HG02973 (cell line): Measurements from ENCODE around the gene RHBDL3.
"Not testable (repeated sequence)": the region's sequence is repeated elsewhere in the genome, so short reads cannot be mapped to it uniquely, and the experiment has no call there.

Experiments
- ATAC-seq: cut with Tn5 transposase; IDR thresholded peaks from one replicate; pipeline ENCODE4 v1.9.1; 2021; ENCODE audit warnings: moderate library complexity; ENCODE audit not compliant: unreplicated experiment

The RHBDL3 gene

DNA sequence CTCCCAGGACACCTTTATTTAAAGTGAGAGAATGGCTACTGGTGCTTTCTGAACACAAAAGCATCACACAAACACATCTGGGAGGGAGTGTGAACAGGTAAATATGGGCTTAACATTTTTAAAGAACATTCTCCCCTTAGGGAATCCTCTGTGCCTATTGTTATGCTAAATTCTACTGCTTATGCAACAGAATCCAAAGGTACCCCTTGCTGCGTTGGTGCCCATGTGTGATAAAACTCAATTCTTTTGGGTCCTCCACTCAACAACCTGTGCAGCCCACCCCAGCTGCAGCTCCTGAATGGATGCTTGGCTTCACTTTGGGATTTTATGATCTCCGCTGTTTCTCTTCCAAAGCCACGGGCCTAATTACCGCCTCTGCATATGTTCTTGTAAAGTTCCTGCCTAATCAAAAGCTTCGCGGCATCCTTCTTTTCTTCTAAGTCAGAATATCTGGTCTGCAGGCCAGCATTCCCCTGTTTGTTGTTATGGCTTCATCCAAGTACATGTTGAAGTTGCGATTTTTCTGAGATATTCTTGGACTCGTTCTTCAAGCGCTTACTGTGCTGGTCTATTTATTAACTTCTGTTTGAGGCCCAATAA lies 23.9 kb downstream of the RHBDL3 start:
- ATAC-seq, result no peak

DNA sequence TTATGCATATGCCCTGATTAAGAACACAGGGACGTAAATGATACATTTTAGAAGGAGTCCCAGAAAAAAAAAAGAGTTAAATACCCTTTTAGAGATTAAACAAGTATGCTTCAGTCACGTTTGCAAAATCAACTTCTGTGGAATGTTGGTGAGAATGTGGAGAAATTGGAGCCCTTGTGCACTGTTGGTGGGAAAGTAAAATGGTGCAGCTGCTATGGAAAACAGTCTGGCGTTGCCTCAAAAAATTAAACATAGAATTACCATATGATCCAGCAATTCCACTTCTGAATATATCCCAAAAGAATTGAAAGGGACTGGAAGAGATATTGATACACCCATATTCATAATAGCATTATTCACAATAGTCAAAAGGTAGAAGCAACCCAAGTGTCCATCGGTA lies 26.5 kb downstream of the RHBDL3 start:
- ATAC-seq, result no peak

DNA sequence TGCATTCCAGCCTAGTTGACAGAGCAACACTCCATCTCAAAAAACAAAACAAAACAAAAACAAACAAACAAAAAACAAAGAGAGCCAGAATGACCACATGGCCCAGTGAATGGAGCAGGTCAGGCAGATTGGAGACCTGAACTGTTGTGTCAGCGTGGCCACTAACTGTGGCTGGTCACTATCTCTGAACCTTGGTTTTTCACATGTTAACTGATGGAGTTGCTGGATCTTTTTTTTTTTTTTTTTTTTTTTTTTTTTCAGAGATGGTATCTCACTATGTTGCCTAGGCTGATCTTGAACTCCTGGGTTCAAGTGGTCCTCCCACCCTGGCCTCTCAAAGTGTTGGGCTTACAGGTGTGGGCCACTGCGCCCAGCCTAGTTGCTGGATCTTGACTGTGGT lies 31.8 kb downstream of the RHBDL3 start:
- no peak for ATAC-seq

DNA sequence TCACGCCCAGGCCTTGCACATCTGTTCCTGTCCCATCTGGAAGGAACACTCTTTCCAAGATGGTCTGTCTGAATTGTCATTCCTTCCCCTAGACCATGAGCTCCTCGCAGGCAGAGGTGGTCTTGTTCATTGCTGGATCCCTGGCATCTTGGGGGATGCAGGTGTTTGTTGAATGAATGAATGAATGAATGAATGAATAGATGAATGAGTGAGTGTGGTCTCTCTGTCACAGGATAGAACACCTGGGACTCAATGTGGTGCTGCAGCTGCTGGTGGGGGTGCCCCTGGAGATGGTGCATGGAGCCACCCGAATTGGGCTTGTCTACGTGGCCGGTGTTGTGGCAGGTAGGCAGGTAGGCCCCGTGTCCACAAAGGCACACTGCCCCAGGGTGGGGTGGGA lies 32.2 kb downstream of the RHBDL3 start:
- ATAC-seq, result no peak

DNA sequence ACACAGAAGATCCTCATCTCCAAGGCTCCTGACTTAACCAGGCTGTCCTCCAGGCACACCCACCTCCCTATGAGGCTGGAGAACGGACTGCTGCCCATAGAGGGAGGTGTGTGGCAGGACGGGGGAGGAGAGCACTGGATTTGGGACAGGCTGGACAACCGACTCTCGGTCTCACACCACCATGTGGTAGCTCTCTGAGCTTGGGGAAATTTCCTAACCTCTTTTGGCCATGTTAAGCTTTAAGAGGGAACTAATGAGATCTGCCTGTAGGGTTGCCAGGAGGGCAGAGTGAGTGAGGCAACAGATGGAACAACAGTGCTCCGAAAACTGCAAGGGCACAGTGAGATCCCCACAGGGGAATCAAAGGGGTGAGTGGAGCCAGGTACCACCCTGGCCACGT lies 32.7 kb downstream of the RHBDL3 start:
- ATAC-seq, result no peak

DNA sequence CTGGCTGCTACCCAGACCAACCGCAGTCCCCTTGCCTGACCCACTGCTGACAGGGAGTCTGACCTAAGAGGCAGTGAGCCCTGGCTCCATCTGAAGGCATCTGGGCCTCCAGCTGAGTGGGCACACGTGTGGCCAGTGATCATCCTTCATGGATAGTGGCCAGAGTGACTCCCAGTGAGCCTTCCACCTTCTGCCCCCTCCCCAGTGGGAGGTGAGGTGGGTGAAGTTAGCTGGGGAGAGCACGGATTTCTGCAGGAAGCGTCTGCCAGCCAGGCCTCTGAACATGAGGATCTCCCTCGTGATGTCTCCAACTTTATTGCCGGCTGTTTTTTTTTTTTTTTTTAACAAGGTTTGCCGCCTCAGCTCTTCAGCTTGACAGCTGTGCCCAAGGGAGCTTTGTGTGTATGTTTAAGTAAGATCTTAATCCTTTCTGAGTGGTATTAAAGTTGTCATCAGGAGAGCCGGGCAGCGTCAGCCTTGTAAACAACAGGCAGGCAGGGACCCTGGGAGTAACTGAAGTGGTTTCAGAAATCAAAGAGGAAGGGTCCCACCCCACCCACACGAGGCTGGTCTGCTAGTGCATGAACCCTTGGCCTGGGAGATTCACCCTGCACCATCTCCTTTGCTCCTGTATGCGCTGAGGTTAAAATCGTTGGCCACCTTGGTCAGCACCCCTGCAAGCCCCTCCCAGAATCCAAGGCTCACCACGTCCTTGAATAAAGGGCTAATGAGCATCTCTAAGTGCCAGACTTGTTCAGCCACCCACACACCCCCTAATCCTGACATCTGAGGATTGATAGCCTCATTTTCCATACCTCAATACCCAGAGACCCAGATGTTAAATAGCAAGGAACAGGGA lies 33.3 kb downstream of the RHBDL3 start:
- ATAC-seq, result no peak

DNA sequence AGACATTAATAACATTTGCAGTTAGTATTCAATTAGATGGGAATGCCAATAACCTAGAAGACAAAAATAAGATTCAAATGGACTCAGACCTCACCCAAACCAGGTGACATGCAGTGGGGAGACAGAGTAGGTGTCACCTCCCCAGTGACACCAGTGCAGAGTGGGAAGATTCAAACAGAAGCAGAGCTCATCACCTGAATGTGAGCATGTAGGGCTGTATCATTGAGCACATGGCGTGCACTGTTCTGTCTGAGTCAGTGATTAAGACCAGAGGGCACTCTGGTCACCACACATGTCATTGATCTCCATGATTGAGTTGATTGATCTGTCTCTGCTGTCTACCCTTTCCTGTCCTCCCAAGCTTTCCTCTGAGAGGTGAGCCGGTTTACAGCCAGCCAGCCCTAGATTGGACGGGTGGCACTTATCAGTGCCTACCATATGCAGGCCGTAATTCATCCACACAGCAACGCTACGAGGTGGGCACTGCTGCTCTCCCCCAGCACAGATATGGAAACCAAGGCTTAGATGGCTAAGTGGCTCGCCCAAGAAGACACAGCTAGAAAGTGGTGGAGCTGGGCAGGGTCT lies 34.0 kb downstream of the RHBDL3 start:
- no peak for ATAC-seq

DNA sequence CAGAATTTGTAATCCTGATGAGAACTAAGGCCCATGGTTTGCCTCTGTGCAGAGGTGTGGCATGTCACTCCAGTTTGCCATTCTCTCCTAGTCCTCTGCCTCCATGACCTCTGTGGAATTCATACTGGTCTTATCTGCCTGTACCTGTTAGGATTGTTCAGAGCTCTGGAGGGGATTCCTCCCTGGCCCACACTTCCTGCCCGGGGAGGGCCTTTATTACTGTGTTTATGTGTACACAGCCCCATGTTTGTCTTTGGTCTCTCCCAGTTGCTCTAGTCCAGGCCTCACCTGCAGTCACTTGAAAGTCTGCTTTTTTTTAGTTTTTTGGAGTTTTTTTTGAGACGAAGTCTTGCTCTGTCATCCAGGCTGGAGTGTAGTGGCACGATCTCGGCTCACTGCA lies 36.4 kb downstream of the RHBDL3 start:
- no peak for ATAC-seq

DNA sequence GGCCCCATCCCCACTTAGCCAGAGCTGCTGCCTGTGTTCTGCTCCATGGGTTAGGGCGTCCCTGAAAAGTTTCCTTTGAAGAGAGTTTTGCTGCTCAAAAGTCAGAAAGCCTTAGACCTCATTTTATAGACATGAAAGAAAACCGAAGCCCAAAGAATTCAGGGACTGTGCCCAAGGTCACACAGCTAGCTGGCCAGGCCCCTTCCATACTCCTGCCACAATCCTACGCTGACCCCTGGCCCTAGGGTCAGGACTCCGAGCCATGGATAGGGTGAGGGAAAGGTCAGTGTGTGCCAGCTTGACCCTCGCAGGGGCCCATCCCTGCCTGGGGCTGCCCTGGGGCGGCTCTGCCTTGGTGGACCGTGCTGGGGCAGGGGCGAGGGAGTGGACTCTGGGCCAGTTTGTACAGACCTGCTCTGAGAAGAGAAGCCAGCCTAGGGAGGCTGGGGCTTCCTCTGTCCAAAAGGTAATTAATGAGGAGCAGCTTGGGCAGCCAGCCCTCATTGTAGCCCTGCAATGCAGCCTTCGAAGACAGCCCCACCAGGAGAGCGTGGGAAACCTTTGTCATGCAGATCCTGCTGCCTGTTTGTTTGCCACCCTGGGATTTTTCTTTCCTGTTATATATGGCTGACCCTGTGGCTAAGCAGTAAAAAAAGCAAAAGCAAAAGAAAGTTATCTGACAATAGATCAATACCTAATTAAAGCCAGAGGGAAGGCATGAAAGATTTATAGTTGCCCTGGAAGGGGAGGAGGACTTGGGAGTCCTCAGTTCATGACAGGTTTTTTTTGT lies 37.4 kb downstream of the RHBDL3 start:
- ATAC-seq, result no peak

DNA sequence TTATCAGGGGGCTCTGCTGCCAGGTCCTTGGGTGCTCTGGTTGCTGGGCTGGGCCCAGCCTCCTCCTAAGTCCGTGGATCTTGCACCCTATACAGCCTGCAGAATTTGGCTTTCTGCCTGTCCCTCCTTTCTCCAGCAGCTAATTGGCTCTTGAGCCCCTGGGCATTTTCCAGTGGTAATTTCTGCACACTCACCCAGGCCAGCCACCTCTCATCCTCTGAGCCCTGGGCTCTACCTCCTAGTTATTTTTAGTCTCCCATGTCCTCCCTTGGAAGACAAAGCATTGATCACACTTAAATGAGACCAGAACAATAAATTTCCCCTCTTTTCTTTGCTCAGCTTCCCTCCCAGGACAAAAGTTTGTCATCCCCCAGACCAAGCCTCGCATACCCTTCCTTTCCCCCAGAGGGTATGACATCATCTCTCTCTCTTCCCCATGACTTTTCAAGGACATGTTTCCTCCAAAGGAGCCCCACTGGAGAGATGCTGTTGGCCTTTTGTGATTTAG lies 38.2 kb downstream of the RHBDL3 start:
- ATAC-seq, result no peak

DNA sequence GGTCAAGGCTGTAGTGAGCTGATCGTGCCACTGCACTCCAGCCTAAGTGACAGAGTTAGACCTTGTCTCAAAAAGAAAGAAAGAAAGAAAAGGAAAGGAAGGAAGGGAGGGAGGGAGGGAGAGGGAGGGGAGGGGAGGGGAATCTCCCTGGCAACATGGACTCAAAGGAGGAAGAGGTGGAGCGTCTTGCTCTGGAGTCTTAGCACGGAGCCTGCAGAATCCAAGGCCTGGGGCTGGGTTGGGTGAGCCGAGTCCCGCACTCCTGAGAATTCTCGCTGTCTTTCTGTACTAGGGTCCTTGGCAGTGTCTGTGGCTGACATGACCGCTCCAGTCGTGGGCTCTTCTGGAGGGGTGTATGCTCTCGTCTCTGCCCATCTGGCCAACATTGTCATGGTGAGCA lies 39.4 kb downstream of the RHBDL3 start:
- ATAC-seq, result no peak

DNA sequence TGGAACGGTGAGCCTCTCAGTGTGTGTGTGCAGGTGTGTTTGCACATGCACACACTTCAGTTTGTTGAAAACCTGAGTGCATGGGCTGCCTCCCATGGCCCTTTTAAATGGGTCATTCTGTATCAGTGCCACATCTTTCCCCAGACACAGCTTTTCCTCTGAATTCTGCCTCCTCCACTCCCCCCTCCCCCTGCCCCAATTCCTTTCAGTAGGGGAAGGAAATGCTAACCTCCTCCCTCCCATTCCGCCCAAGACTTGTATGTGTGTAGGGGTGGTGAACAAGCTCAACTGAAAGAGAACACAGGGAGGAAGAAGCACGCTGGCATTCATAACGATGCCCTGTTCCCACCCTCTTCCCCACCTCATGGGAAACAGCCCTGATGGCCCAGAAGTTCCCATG lies 42.0 kb downstream of the RHBDL3 start:
- ATAC-seq, result no peak

DNA sequence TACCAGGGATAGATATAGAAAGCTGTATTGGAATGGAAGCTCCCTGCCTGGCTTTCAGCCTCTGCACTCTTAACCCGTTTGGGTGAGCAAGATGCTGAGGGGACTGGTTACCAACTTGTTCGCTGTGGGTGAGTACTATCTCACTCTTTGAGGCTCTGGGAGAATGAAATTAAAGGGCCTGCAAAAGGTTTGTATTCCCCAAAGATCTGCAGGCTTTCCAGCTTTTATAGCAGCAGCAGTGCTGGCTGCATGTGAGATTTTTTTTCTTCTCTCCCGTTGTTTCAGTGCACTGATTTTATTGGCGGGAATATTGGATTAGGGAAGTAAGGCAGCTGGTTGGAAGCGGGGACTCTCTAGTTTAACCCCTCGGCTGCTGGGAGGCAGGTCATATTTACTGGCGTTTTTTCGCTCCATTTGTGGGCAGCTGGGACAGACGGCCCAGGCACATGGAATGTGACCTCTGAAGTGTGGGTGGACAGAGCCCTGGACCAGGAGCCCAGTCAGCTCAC lies 45.5 kb downstream of the RHBDL3 start:
- ATAC-seq, result no peak

DNA sequence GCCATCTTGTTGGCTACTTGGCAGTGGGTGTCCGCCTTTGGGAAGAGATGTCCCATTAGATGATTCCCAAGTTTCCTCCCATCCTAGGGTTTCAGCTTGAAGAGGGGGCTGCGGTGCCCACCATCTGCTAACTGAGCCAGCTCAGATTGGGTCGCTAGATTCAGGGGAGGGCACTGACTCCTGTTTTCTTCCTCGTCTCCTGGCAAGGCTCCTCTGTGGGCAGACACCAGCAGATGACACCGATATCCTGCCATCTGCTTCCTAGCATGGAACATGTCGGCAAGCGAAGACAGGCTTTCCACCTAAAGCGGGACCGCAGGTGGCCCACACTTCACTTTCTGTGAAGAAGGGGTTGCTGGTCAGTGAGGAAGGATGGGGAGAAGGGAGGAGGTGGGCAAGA lies 49.0 kb downstream of the RHBDL3 start:
- no peak for ATAC-seq

DNA sequence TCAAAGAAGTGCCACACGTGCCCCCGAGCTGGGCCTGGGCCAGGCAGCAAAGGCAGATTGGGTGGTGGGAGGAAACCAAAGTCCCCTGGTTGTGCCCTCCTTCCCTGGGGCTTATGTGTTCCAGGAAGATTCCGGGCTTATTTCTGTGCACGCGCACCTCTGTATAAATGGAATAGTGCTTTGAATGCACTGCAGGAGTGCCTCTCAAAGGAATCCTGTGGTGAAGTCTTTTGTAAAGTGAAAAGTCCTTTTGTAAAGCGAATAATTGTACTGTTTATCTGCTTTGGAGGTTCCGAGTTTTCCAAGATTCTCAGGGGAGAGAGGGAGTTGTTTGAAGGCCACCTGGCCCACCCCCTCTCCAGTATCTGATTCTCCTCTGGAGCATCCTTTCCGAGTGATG lies 49.5 kb downstream of the RHBDL3 start:
- ATAC-seq, result no peak

DNA sequence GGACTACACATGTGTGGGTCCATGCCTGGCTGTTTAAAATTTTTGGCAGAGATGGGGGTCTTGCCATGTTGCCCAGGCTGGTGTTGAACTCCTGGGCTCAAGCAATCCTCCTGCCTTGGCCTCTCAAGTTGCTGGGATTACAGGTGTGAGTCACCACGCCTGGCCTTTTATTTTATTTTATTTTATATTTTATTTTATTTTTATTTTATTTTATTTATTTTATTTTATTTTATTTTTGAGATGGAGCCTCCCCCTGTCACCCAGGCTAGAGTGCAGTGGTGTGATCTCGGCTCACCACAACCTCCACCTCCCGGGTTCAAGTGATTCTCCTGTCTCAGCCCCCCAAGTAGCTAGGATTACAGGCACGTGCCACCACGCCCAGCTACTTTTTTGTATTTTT lies 51.0 kb downstream of the RHBDL3 start:
- not testable (repeated sequence) for ATAC-seq

DNA sequence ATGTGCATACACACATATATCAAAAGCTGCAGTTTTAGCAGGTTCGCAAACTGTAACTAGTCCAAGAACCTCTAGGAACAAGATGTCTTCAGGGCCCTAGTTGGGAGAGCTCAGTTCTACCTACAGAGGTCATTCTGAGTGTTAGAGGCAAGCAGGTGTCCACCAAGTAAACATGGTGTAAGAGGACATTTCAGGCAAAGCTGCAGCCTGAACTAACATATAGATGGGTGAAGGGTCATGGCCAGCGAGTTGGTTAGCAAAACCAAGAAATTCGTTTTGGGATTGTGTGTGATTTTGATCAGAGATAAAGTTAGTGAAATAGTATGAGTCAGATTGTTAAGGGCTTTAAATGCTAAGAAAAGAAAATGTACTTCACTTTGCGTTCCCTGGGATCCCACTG lies 51.7 kb downstream of the RHBDL3 start:
- ATAC-seq, result no peak

DNA sequence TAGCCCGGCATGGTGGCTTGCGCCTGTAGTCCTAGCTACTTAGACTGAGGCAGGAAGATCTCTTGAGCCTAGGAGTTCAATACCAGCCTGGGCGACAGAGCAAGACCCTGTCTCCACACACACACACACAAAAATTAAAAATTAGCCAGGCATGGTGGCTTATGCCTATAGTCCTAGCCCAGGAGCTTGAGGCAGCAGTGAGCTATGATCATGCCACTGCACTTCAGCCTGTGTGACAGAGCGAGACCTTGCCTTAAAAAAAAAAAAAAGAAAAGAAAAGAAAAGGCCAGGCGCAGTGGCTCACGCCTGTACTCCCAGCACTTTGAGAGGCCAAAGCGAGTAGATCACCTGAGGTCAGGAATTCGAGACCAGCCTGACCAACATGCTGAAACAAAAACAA lies 52.4 kb downstream of the RHBDL3 start:
- no peak for ATAC-seq

DNA sequence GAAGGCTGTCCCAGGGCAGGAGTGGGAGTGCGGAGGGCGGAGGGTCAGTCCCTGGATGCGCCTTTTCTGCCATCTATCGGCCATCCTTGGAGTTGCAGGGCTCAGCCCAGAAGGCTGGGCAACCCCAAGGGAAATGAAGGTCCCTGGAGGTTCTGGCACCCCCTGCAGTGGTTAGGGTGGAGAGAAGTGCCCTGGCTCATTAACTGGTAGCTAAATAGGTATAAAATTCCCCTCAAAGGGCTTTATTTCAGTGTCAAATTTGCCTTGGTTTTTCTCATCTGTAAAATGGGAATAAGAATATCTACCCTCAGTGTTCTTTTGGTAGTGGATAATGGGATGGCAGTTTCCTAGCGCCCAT lies 53.9 kb downstream of the RHBDL3 start:
- ATAC-seq, result no peak

DNA sequence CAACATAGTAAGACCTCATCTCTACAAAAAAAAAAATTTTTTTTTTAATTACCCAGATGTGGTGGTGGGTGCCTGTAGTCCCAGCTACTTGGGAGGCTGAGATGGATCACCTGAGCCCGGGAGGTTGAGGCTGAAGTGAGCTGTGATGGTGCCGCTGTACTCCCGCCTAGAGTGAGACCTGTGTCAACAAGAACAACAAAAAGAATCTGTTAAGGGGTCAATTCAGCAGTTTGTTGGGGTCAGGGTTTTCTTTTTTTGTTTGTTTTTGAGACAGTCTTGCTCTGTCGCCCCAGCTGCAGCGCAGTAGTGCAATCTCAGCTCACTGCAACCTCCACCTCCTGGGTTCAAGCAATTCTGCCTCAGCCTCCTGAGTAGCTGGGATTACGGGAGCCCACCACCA lies 54.4 kb downstream of the RHBDL3 start:
- not testable (repeated sequence) for ATAC-seq

DNA sequence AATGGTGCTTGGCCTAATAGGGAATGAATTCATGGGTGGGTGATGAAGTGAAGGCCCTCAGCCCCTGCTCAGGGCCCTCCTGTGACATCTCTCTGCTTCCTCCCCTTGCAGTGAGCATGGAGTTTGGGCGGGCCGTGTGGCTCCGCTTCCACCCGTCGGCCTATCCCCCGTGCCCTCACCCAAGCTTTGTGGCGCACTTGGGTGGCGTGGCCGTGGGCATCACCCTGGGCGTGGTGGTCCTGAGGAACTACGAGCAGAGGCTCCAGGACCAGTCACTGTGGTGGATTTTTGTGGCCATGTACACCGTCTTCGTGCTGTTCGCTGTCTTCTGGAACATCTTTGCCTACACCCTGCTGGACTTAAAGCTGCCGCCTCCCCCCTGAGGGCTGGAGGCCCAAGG lies 55.2 kb downstream of the RHBDL3 start:
- ATAC-seq, result no peak
